ENCODE measurements around the gene DUOX2. TPM values are rescaled to one million over a fixed set of nuclear protein-coding genes. Genes with fewer than 3 reads are reported as not detected.

The DUOX2 gene
- under 0.01 TPM for total RNA-seq

GRCh38 chr15:45114076-45114750, at the start of gene DUOX2, which contains the start of gene DUOXA2:
DUOX2 (minus strand) TSS chr15:45114172; CDS start chr15:45113411, 761 bp downstream.
DUOXA2 (plus strand) TSS chr15:45114326; CDS start chr15:45114606, 280 bp downstream.

DNA sequence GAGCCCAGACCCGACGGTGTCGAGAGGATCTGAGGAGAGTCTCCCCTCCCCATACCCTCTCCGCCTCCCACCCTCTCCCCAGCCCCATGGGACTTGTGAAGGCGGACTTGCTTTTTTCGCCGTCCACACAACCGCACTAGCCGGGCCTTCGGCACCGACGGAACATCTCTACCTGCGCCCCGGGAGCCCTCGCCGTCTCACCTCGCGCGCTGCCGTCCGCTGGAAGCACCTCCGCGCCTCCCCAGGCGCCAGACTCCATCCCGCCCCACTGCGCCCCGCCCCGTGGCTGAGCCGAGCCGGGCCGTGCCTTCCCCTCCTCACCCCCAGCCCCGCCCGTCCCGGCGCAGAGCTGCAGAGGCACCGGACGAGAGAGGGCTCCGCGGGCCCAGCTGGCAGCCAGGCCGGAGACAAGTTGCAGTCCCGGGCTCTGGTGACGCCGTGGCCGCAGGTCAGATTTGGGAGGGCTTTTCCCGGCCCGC, 15.7 kb upstream of the DUOX2 start, which contains the start of the genes DUOX1 and DUOXA1:
DUOX1 (plus strand) TSS at position 344 of the 479 bp plus-strand sequence. CDS start 1,973 bp downstream, outside the sequence.
DUOXA1 (minus strand) TSS at position 229 of the 479 bp plus-strand sequence. CDS start 6,865 bp downstream, outside the sequence.

Small RNA genes lying within 50 kb of the gene (small RNA-seq; reads per million reads assigned to genes)
- not detected for gene RF00019

Other genes with a start within 250 kb of the DUOX2 start
- gene TERB2, start 157.5 kb downstream of the DUOX2 start, total RNA-seq: not detected
- 9.7 TPM for gene SORD, start 91.0 kb downstream of the DUOX2 start, total RNA-seq
- gene DUOXA2, start 154 bp upstream of the DUOX2 start, total RNA-seq: not detected
- gene DUOXA1, start 15.7 kb upstream of the DUOX2 start, total RNA-seq: not detected
- gene DUOX1, start 15.8 kb upstream of the DUOX2 start, total RNA-seq: under 0.01 TPM
- gene SHF, start 73.8 kb upstream of the DUOX2 start, total RNA-seq: 32.5 TPM
- not detected for gene SLC28A2, start 138.1 kb upstream of the DUOX2 start, total RNA-seq